T-helper 2 cell treated with Interferon-gamma antibody and Interleukin-4, amounts not matched to agents 5 μg/mL and 100 μg/mL, for 36 hours (primary cell): ENCODE data around the gene ABL1.

Experiments used
- DNase-seq: peaks from one replicate; pipeline ENCODE4 v3.0.0; 2021; ENCODE audit warnings: low spot score
- H3K27ac Mint-ChIP-seq: one replicate; pipeline ENCODE4 v1.8.0; 2021; ENCODE audit warnings: mild to moderate bottlenecking, mixed read lengths
- H3K27me3 Mint-ChIP-seq: one replicate; pipeline ENCODE4 v1.8.0; 2021; ENCODE audit warnings: low read depth, mixed read lengths
- H3K36me3 Mint-ChIP-seq: one replicate; pipeline ENCODE4 v1.8.0; 2021; ENCODE audit warnings: low read depth, mixed read lengths
- H3K4me1 Mint-ChIP-seq: one replicate; pipeline ENCODE4 v1.8.0; 2021; ENCODE audit warnings: low read depth, mixed read lengths
- H3K4me3 Mint-ChIP-seq: one replicate; pipeline ENCODE4 v1.8.0; 2022; ENCODE audit warnings: mild to moderate bottlenecking, moderate library complexity, mixed read lengths
- H3K9me3 Mint-ChIP-seq: one replicate; pipeline ENCODE4 v1.8.0; 2021; ENCODE audit warnings: mixed read lengths

The ABL1 gene

GRCh38 chr9:130891688-130892476, 56.8 kb downstream of the ABL1 start:
- Mint-ChIP-seq H3K27ac (no peak overlapping the region), H3K27me3 (no peaks in the 10 kb centered on the region), H3K36me3 (no peaks in the 10 kb centered on the region), H3K4me1 (no peaks in the 10 kb centered on the region), H3K9me3 (no peaks in the 10 kb centered on the region), H3K4me3 (no peak overlapping the region)
- no peak for DNase-seq

GRCh38 chr9:130892477-130893304, 57.6 kb downstream of the ABL1 start:
- H3K27ac Mint-ChIP-seq = no peak overlapping the region
- H3K4me1 Mint-ChIP-seq = no peaks in the 10 kb centered on the region
- H3K9me3 Mint-ChIP-seq = no peaks in the 10 kb centered on the region
- DNase-seq = no peak
- no peaks in the 10 kb centered on the region for H3K27me3 Mint-ChIP-seq
- H3K36me3 Mint-ChIP-seq = no peaks in the 10 kb centered on the region
- no peak overlapping the region for H3K4me3 Mint-ChIP-seq

- Mint-ChIP-seq H3K9me3 (no peaks in the 10 kb centered on the region), H3K27ac (no peak overlapping the region), H3K4me3 (no peak overlapping the region), H3K36me3 (no peaks in the 10 kb centered on the region), H3K4me1 (no peaks in the 10 kb centered on the region), H3K27me3 (no peaks in the 10 kb centered on the region)
- DNase-seq = no peak
These were observed 58.5 kb downstream of the ABL1 start for GRCh38 chr9:130893341-130894101.

GRCh38 chr9:130894546-130894945, 59.5 kb downstream of the ABL1 start:
- H3K27ac Mint-ChIP-seq = no peak overlapping the region
- H3K36me3 Mint-ChIP-seq = no peaks in the 10 kb centered on the region
- no peak overlapping the region for H3K4me3 Mint-ChIP-seq
- no peaks in the 10 kb centered on the region for H3K9me3 Mint-ChIP-seq
- no peaks in the 10 kb centered on the region for H3K4me1 Mint-ChIP-seq
- DNase-seq = no peak
- no peaks in the 10 kb centered on the region for H3K27me3 Mint-ChIP-seq

- Mint-ChIP-seq H3K27ac (no peak overlapping the region), H3K9me3 (no peaks in the 10 kb centered on the region), H3K4me1 (no peaks in the 10 kb centered on the region), H3K4me3 (no peak overlapping the region), H3K27me3 (no peaks in the 10 kb centered on the region), H3K36me3 (no peaks in the 10 kb centered on the region)
- no peak for DNase-seq
These were observed 60.0 kb downstream of the ABL1 start for GRCh38 chr9:130895038-130895437.

- H3K27me3 Mint-ChIP-seq = no peaks in the 10 kb centered on the region
- H3K36me3 Mint-ChIP-seq = no peaks in the 10 kb centered on the region
- H3K4me3 Mint-ChIP-seq = no peak overlapping the region
- H3K9me3 Mint-ChIP-seq = no peaks in the 10 kb centered on the region
- DNase-seq = no peak
- H3K4me1 Mint-ChIP-seq = no peaks in the 10 kb centered on the region
- H3K27ac Mint-ChIP-seq = no peak overlapping the region
These were observed 60.6 kb downstream of the ABL1 start for GRCh38 chr9:130895481-130896232.

GRCh38 chr9:130896233-130897014, 61.4 kb downstream of the ABL1 start, which contains the start of gene QRFP:
Gene QRFP, minus strand, starts transcription at chr9:130896812. Its CDS starts 2,974 bp downstream, at chr9:130893838.
- Mint-ChIP-seq H3K27me3 (no peaks in the 10 kb centered on the region), H3K27ac (no peak within 1 kb of the TSS)

GRCh38 chr9:130897105-130897751, 62.2 kb downstream of the ABL1 start:
- no peak overlapping the region for H3K4me3 Mint-ChIP-seq
- no peaks in the 10 kb centered on the region for H3K36me3 Mint-ChIP-seq
- H3K4me1 Mint-ChIP-seq = no peaks in the 10 kb centered on the region
- DNase-seq = no peak
- no peaks in the 10 kb centered on the region for H3K27me3 Mint-ChIP-seq
- H3K27ac Mint-ChIP-seq = no peak overlapping the region
- no peaks in the 10 kb centered on the region for H3K9me3 Mint-ChIP-seq

More at GRCh38 chr9:130896233-130897014, 61.4 kb downstream of the ABL1 start, which contains the start of gene QRFP:
- DNase-seq = no peak
- H3K4me3 Mint-ChIP-seq = no peak within 1 kb of the TSS
- H3K9me3 Mint-ChIP-seq = no peaks in the 10 kb centered on the region
- no peaks in the 10 kb centered on the region for H3K36me3 Mint-ChIP-seq
- no peaks in the 10 kb centered on the region for H3K4me1 Mint-ChIP-seq

- Mint-ChIP-seq H3K36me3 (no peaks in the 10 kb centered on the region), H3K4me3 (no peak overlapping the region), H3K27me3 (no peaks in the 10 kb centered on the region), H3K4me1 (no peaks in the 10 kb centered on the region), H3K27ac (no peak overlapping the region), H3K9me3 (no peaks in the 10 kb centered on the region)
- no peak for DNase-seq
These were observed 62.9 kb downstream of the ABL1 start for GRCh38 chr9:130897848-130898551.

GRCh38 chr9:130898552-130898852, 63.4 kb downstream of the ABL1 start:
- no peak overlapping the region for H3K4me3 Mint-ChIP-seq
- no peaks in the 10 kb centered on the region for H3K4me1 Mint-ChIP-seq
- no peak overlapping the region for H3K27ac Mint-ChIP-seq
- H3K9me3 Mint-ChIP-seq = no peaks in the 10 kb centered on the region
- H3K36me3 Mint-ChIP-seq = no peaks in the 10 kb centered on the region
- DNase-seq = no peak
- H3K27me3 Mint-ChIP-seq = no peaks in the 10 kb centered on the region

GRCh38 chr9:130899051-130899748, 64.1 kb downstream of the ABL1 start:
- H3K27me3 Mint-ChIP-seq = no peaks in the 10 kb centered on the region
- H3K27ac Mint-ChIP-seq = no peak overlapping the region
- no peaks in the 10 kb centered on the region for H3K36me3 Mint-ChIP-seq
- no peaks in the 10 kb centered on the region for H3K9me3 Mint-ChIP-seq
- DNase-seq = no peak
- H3K4me3 Mint-ChIP-seq = no peak overlapping the region
- no peaks in the 10 kb centered on the region for H3K4me1 Mint-ChIP-seq
